GM11168 (cell line): ENCODE data around the gene OST4.
"Not testable (repeated sequence)": the region's sequence is repeated elsewhere in the genome, so short reads cannot be mapped to it uniquely, and the experiment has no call there.

Source experiments
- in situ Hi-C: fragments of 300-500 bp; cut with MboI; formaldehyde crosslinking; loops from one replicate; pipeline ENCODE4 v1.12.0; 2022; ENCODE audit warnings: low sequenced_read_pairs; ENCODE audit not compliant: unreplicated experiment

The OST4 gene

GRCh38 chr2:27071277-27071989 lies at the start of gene OST4:
Gene OST4 (minus strand): TSS chr2:27071654.
- in situ Hi-C loops = no loop called here

- in situ Hi-C loops = not testable (repeated sequence)
These were observed 47.8 kb upstream of the OST4 start for GRCh38 chr2:27119330-27119670.

GRCh38 chr2:27118525-27119329 lies 47.3 kb upstream of the OST4 start, which contains the start of gene CGREF1:
Gene CGREF1 (minus strand): TSS chr2:27119128. CDS start chr2:27104366, 14,762 bp downstream.
- in situ Hi-C loops = no loop called here

- in situ Hi-C loops = no loop called here
These were observed 46.6 kb upstream of the OST4 start for GRCh38 chr2:27117995-27118524.

- in situ Hi-C loops = no loop called here
These were observed 44.1 kb upstream of the OST4 start for GRCh38 chr2:27115519-27115918.

GRCh38 chr2:27111392-27112078 lies 40.1 kb upstream of the OST4 start:
- in situ Hi-C loops = not testable (repeated sequence)

- in situ Hi-C loops = not testable (repeated sequence)
These were observed 39.3 kb upstream of the OST4 start for GRCh38 chr2:27110603-27111352.

GRCh38 chr2:27109083-27109482 lies 37.6 kb upstream of the OST4 start:
- in situ Hi-C loops = no loop called here

- in situ Hi-C loops = no loop called here
These were observed 36.8 kb upstream of the OST4 start for GRCh38 chr2:27108221-27108620.

GRCh38 chr2:27105981-27106380 lies 34.5 kb upstream of the OST4 start:
- in situ Hi-C loops = no loop called here

GRCh38 chr2:27102329-27102728 lies 30.9 kb upstream of the OST4 start:
- in situ Hi-C loops = no loop called here

GRCh38 chr2:27100036-27100435 lies 28.6 kb upstream of the OST4 start:
- in situ Hi-C loops = no loop called here

- in situ Hi-C loops = loop anchor here (5.0 kb wide), 1 partner anchor 98 kb away; no protein-coding TSS in a partner anchor
These were observed 28.0 kb upstream of the OST4 start for GRCh38 chr2:27099334-27099955.

GRCh38 chr2:27097341-27097740 lies 25.9 kb upstream of the OST4 start:
- in situ Hi-C loops = loop anchor here (5.0 kb wide), 1 partner anchor 100 kb away; no protein-coding TSS in a partner anchor

GRCh38 chr2:27096748-27097297 lies 25.4 kb upstream of the OST4 start:
- in situ Hi-C loops = loop anchor here (5.0 kb wide), 1 partner anchor 100 kb away; no protein-coding TSS in a partner anchor

- in situ Hi-C loops = loop anchor here (5.0 kb wide), 1 partner anchor 101 kb away; no protein-coding TSS in a partner anchor
These were observed 24.5 kb upstream of the OST4 start for GRCh38 chr2:27095745-27096651.

- in situ Hi-C loops = loop anchor here (5.0 kb wide), 1 partner anchor 102 kb away; no protein-coding TSS in a partner anchor
These were observed 23.9 kb upstream of the OST4 start for GRCh38 chr2:27095427-27095744.

GRCh38 chr2:27094353-27094984 lies 23.0 kb upstream of the OST4 start:
- in situ Hi-C loops = no loop called here
